ENCODE data around the gene EMC7. TPM values are rescaled to one million over a fixed set of nuclear protein-coding genes. Genes with fewer than 3 reads are reported as not detected.

The EMC7 gene
- total RNA-seq (56.4 and 63.2 TPM in 2 replicates), polyA plus RNA-seq (191 and 207 TPM in 2 replicates)

- DNase-seq (ENCODE audit: low spot score): peak; percentile 99
- H3K27ac ChIP-seq: peak within 1 kb of the TSS; percentile 90
- under 1% methylated on average over 48 of the region's 48 CpGs for WGBS (ENCODE audit: low lambda C conversion rate, missing lambda C conversion rate)
- H3K27me3 ChIP-seq: no peaks in the 10 kb centered on the region
- H3K79me2 ChIP-seq: peaks cover 45% of the 10 kb centered on the region
- peak within 1 kb of the TSS; percentile 54 for H3K4me3 ChIP-seq
- H3K9me3 ChIP-seq (ENCODE audit: low read depth): no peaks in the 10 kb centered on the region
- H3K4me1 ChIP-seq (ENCODE audit: insufficient read depth): peaks cover 14% of the 10 kb centered on the region
- H4K20me1 ChIP-seq (ENCODE audit: insufficient read depth, poor library complexity, severe bottlenecking): no peaks in the 10 kb centered on the region
- peak within 1 kb of the TSS; percentile 79 for H2AFZ ChIP-seq
- H3K4me2 ChIP-seq: peak within 1 kb of the TSS; percentile 85
- TF ChIP-seq, protein P1, sequence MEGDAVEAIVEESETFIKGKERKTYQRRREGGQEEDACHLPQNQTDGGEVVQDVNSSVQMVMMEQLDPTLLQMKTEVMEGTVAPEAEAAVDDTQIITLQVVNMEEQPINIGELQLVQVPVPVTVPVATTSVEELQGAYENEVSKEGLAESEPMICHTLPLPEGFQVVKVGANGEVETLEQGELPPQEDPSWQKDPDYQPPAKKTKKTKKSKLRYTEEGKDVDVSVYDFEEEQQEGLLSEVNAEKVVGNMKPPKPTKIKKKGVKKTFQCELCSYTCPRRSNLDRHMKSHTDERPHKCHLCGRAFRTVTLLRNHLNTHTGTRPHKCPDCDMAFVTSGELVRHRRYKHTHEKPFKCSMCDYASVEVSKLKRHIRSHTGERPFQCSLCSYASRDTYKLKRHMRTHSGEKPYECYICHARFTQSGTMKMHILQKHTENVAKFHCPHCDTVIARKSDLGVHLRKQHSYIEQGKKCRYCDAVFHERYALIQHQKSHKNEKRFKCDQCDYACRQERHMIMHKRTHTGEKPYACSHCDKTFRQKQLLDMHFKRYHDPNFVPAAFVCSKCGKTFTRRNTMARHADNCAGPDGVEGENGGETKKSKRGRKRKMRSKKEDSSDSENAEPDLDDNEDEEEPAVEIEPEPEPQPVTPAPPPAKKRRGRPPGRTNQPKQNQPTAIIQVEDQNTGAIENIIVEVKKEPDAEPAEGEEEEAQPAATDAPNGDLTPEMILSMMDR (IDR thresholded peaks at IDR 0.05; ENCODE audit: poor library complexity): no peak
- TF ChIP-seq EZH2 (IDR thresholded peaks at IDR 0.05; ENCODE audit: borderline replicate concordance): no peak
- TF ChIP-seq EZH2phosphoT487 (IDR thresholded peaks at IDR 0.05; ENCODE audit: low read depth, severe bottlenecking, unreplicated experiment): no peak
- H3K9me2 ChIP-seq (replicated peaks; ENCODE audit: insufficient read depth): no peaks in the 10 kb centered on the region
- H3K36me3 ChIP-seq (replicated peaks; ENCODE audit: insufficient read depth, low read depth): no peaks in the 10 kb centered on the region
These were observed at the start of gene EMC7, which contains the start of gene PGBD4 for GRCh38 chr15:34101366-34102174. Gene EMC7, minus strand, starts transcription at chr15:34101862. Its CDS starts 23 bp downstream, at chr15:34101839. Gene PGBD4, plus strand, starts transcription at chr15:34102083. Its CDS starts 449 bp downstream, at chr15:34102532.

- TF ChIP-seq, protein P1 (IDR thresholded peaks at IDR 0.05; ENCODE audit: poor library complexity): no peak
- no peak for TF ChIP-seq EZH2 (IDR thresholded peaks at IDR 0.05; ENCODE audit: borderline replicate concordance)
- TF ChIP-seq EZH2phosphoT487 (IDR thresholded peaks at IDR 0.05; ENCODE audit: low read depth, severe bottlenecking, unreplicated experiment): no peak
- H3K36me3 ChIP-seq (replicated peaks; ENCODE audit: insufficient read depth, low read depth): no peaks in the 10 kb centered on the region
- no peak overlapping the region for H2AFZ ChIP-seq
- no peak overlapping the region for H3K27ac ChIP-seq
- no peaks in the 10 kb centered on the region for H3K9me2 ChIP-seq (replicated peaks; ENCODE audit: insufficient read depth)
- H3K79me2 ChIP-seq: no peaks in the 10 kb centered on the region
- no peak overlapping the region for H3K4me2 ChIP-seq
- no peaks in the 10 kb centered on the region for H3K4me1 ChIP-seq (ENCODE audit: insufficient read depth)
- H3K9me3 ChIP-seq (ENCODE audit: low read depth): no peaks in the 10 kb centered on the region
- no peaks in the 10 kb centered on the region for H4K20me1 ChIP-seq (ENCODE audit: insufficient read depth, poor library complexity, severe bottlenecking)
- WGBS (ENCODE audit: low lambda C conversion rate, missing lambda C conversion rate): 74% methylated on average over 6 of the region's 6 CpGs
- no peaks in the 10 kb centered on the region for H3K27me3 ChIP-seq
- no peak overlapping the region for H3K4me3 ChIP-seq
- no peak for DNase-seq (ENCODE audit: low spot score)
These were observed 45.9 kb upstream of the EMC7 start for GRCh38 chr15:34147371-34148140.

DNA sequence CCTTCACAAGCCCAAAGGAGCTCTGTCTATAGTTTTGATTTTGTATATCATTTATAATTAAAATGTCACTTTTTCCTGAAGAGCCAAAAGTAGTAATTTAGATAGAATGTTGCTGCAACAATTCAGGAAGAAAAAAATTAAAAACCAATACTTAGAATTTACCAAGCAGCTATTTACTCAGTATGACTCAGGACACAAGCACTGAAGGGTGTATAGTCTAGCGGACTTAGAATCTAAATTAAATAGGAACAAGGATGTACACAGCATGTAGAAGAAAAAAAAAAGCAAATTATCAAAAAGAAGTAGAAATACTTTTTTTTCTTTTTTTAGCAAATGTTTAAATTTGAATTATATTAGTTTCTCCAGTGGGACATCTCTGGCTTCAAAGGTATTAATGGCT is 31.8 kb upstream of the EMC7 start:
- H3K4me1 ChIP-seq (ENCODE audit: insufficient read depth): no peaks in the 10 kb centered on the region
- H3K79me2 ChIP-seq: no peaks in the 10 kb centered on the region
- TF ChIP-seq EZH2phosphoT487 (IDR thresholded peaks at IDR 0.05; ENCODE audit: low read depth, severe bottlenecking, unreplicated experiment): no peak
- H3K4me2 ChIP-seq: no peak overlapping the region
- H3K36me3 ChIP-seq (replicated peaks; ENCODE audit: insufficient read depth, low read depth): no peaks in the 10 kb centered on the region
- no peaks in the 10 kb centered on the region for H4K20me1 ChIP-seq (ENCODE audit: insufficient read depth, poor library complexity, severe bottlenecking)
- H3K4me3 ChIP-seq: no peak overlapping the region
- H3K27ac ChIP-seq: no peak overlapping the region
- WGBS (ENCODE audit: low lambda C conversion rate, missing lambda C conversion rate): 83% methylated on average over 1 of the region's 1 CpG
- no peak overlapping the region for H2AFZ ChIP-seq
- no peaks in the 10 kb centered on the region for H3K9me2 ChIP-seq (replicated peaks; ENCODE audit: insufficient read depth)
- no peaks in the 10 kb centered on the region for H3K27me3 ChIP-seq
- no peak for DNase-seq (ENCODE audit: low spot score)
- no peaks in the 10 kb centered on the region for H3K9me3 ChIP-seq (ENCODE audit: low read depth)

GRCh38 chr15:34132881-34133280 is 31.2 kb upstream of the EMC7 start:
- no peak for DNase-seq (ENCODE audit: low spot score)
- no peak overlapping the region for H3K27ac ChIP-seq
- H3K9me2 ChIP-seq (replicated peaks; ENCODE audit: insufficient read depth): no peaks in the 10 kb centered on the region
- 92% methylated on average over 1 of the region's 1 CpG for WGBS (ENCODE audit: low lambda C conversion rate, missing lambda C conversion rate)
- no peaks in the 10 kb centered on the region for H4K20me1 ChIP-seq (ENCODE audit: insufficient read depth, poor library complexity, severe bottlenecking)
- H3K4me2 ChIP-seq: no peak overlapping the region
- H2AFZ ChIP-seq: no peak overlapping the region
- H3K27me3 ChIP-seq: no peaks in the 10 kb centered on the region
- H3K36me3 ChIP-seq (replicated peaks; ENCODE audit: insufficient read depth, low read depth): no peaks in the 10 kb centered on the region
- no peak overlapping the region for H3K4me3 ChIP-seq
- no peaks in the 10 kb centered on the region for H3K79me2 ChIP-seq
- TF ChIP-seq EZH2phosphoT487 (IDR thresholded peaks at IDR 0.05; ENCODE audit: low read depth, severe bottlenecking, unreplicated experiment): no peak
- TF ChIP-seq, protein P1 (IDR thresholded peaks at IDR 0.05; ENCODE audit: poor library complexity): no peak
- TF ChIP-seq EZH2 (IDR thresholded peaks at IDR 0.05; ENCODE audit: borderline replicate concordance): no peak
- no peaks in the 10 kb centered on the region for H3K4me1 ChIP-seq (ENCODE audit: insufficient read depth)
- no peaks in the 10 kb centered on the region for H3K9me3 ChIP-seq (ENCODE audit: low read depth)
